PC-3 (cell line): ENCODE results near the gene WDR76. TPM values are rescaled to one million over a fixed set of nuclear protein-coding genes. Genes with fewer than 3 reads are reported as not detected.
A peak's percentile ranks its signal among the peaks of the same experiment; 100 is the strongest.

Source experiments
- ATAC-seq: fragments of 200-7000 bp; cut with Tn5 transposase; 2 replicates; pipeline ENCODE4 v1.9.1; 2020; ENCODE audit warnings: mild to moderate bottlenecking, moderate library complexity
- BruUV-seq: library from RNA; stranded (reverse); fragments of 400-500 nt; replicated peaks from 2 replicates; lab custom pipeline; 2021; lab: Mats Ljungman, UMichigan
- CTCF ChIA-PET: fragments of 300-600 bp; sonication (Branson Sonifier 250); formaldehyde crosslinking; loops from one replicate; lab custom pipeline; 2022; ENCODE audit warnings: antibody characterized with exemption; lab: Charles Lee
- POLR2A ChIA-PET: fragments of 300-600 bp; sonication (Branson Sonifier 250); formaldehyde crosslinking; loops from one replicate; lab custom pipeline; 2022; ENCODE audit warnings: antibody characterized with exemption; ENCODE audit not compliant: unreplicated experiment; lab: Charles Lee
- DNase-seq: peaks from one replicate; pipeline ENCODE4 v3.0.0-alpha.2; 2015
- H2AFZ ChIP-seq: fragments of 300-600 bp; sonication (generic); 2 replicates; pipeline ENCODE4 v1.6.0; 2016; ENCODE audit warnings: antibody characterized with exemption, low read length
- H3F3A ChIP-seq: fragments of 300-600 bp; sonication (generic); one replicate; pipeline ENCODE4 v1.6.0; 2017; ENCODE audit warnings: antibody characterized with exemption, low read length, control low read depth, mild to moderate bottlenecking; ENCODE audit not compliant: unreplicated experiment
- H3K27ac ChIP-seq: fragments of 300-600 bp; sonication (generic); 2 replicates; pipeline ENCODE4 v1.5.1; 2016; ENCODE audit warnings: mild to moderate bottlenecking, low read length
- H3K27me3 ChIP-seq: fragments of 300-600 bp; sonication (generic); 2 replicates; pipeline ENCODE4 v1.6.1; 2016; ENCODE audit warnings: low read length, mixed read lengths
- H3K36me3 ChIP-seq: fragments of 300-600 bp; sonication (generic); 2 replicates; pipeline ENCODE4 v1.6.1; 2016; ENCODE audit warnings: low read depth, mixed run types, low read length, mixed read lengths
- H3K4me1 ChIP-seq: fragments of 300-600 bp; sonication (generic); 2 replicates; pipeline ENCODE4 v1.5.1; 2016; ENCODE audit warnings: low read length; ENCODE audit not compliant: insufficient read depth
- H3K4me2 ChIP-seq: fragments of 300-600 bp; sonication (generic); 2 replicates; pipeline ENCODE4 v1.6.0; 2016; ENCODE audit warnings: low read length
- H3K4me3 ChIP-seq: fragments of 300-600 bp; sonication (generic); 2 replicates; pipeline ENCODE4 v1.5.1; 2016; ENCODE audit warnings: mild to moderate bottlenecking, low read length, mixed read lengths
- H3K79me2 ChIP-seq: fragments of 300-600 bp; sonication (generic); 2 replicates; pipeline ENCODE4 v1.6.1; 2017; ENCODE audit warnings: low read length, mixed read lengths
- H3K9ac ChIP-seq: fragments of 300-600 bp; sonication (generic); 2 replicates; pipeline ENCODE4 v1.6.0; 2016; ENCODE audit warnings: mild to moderate bottlenecking, low read length
- H3K9me2 ChIP-seq: fragments of 300-600 bp; sonication (generic); replicated peaks from 2 replicates; pipeline ENCODE4 v1.6.1; 2016; ENCODE audit warnings: mixed run types, low read length, mixed read lengths
- H3K9me3 ChIP-seq: fragments of 300-600 bp; sonication (generic); 2 replicates; pipeline ENCODE4 v1.6.1; 2016; ENCODE audit warnings: low read length, mixed read lengths
- H4K20me1 ChIP-seq: fragments of 300-600 bp; sonication (generic); 2 replicates; pipeline ENCODE4 v1.6.1; 2016; ENCODE audit warnings: low read length, mixed read lengths
- EZH2 ChIP-seq: fragments of 300-600 bp; sonication (generic); IDR thresholded peaks from one replicate; pipeline ENCODE4 v1.6.1; 2017; ENCODE audit warnings: antibody characterized with exemption, mild to moderate bottlenecking, low read length; ENCODE audit not compliant: unreplicated experiment
- EZH2phosphoT487 ChIP-seq: fragments of 300-600 bp; sonication (generic); IDR thresholded peaks from 2 replicates; pipeline ENCODE4 v1.6.1; 2018; ENCODE audit warnings: mild to moderate bottlenecking, antibody characterized with exemption, low read length, borderline replicate concordance
- intact Hi-C: fragments of 100-400 bp; cut with micrococcal nuclease; formaldehyde crosslinking; loops from 2 replicates; pipeline ENCODE4 v1.9.0; 2023
- total RNA-seq: library from RNA; depleted of rRNA; stranded (reverse); fragments of >200 nt; gene quantifications from 2 replicates; pipeline ENCODE4 v1.2.3, GENCODE V29; 2014
- TF ChIP-seq, protein P1 (sequence below): fragments of 300-600 bp; sonication (generic); conservative IDR thresholded peaks from 2 replicates; pipeline ENCODE4 v1.5.1; 2017; ENCODE audit warnings: antibody characterized with exemption, low read depth, mild to moderate bottlenecking, low read length

The WDR76 gene
- total RNA-seq, 1 experiment from 2014 or later = 29.0 TPM

DNA sequence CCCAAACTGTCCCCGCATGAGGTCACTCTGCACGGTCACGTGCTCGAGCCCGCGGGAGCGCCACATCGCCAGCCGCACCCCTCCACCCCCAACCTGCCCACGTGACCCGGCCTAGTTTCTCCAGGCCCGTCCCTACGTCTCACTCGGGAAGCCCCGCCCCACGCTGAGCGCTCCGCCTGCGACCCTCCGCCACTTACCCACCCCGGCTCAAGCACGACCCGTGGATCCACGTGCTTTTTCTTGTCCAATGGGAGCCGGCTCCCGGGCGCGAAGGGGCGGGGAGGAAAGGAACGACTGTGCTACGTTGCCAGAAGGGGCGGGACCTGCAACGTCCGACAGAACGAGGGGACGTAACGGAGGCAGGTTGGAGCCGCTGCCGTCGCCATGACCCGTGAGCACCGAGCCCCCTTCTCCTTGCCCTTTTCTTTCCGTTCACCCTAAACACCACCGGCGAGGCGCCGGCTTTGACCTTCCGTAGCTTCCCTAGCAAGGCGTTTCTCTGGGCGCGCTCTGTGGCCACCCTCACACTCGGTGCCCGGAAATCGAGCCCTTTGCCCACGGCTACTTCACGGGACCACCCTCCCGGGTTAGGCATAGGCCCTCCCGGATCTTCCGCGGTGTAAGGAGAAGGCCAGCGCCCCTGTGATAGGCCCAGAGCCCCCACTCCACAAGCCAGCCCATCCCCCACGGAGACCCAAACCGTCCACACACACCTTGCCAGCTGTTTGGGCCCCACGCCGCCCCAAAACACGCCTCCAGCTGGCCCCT lies 34.6 kb upstream of the WDR76 start, which contains the start of gene SERF2:
Gene SERF2 (plus strand): TSS at position 328 of the 768 bp plus-strand sequence. CDS start 57 bp downstream, at position 385.
- H3F3A ChIP-seq = no peaks in the 10 kb centered on the region
- peaks cover 30% of the 10 kb centered on the region for H3K36me3 ChIP-seq
- peak; percentile 96 for ATAC-seq
- peak within 1 kb of the TSS; percentile 81 for H2AFZ ChIP-seq
- H3K4me3 ChIP-seq = peak within 1 kb of the TSS; percentile 96
- POLR2A ChIA-PET = interaction anchor here (0.6 kb wide), 1 partner anchor 15 kb away, joined by 3 read pairs; no protein-coding TSS in a partner anchor
- H3K4me2 ChIP-seq = peak within 1 kb of the TSS; percentile 90
- peaks cover 36% of the 10 kb centered on the region for H3K4me1 ChIP-seq
- CTCF ChIA-PET = no interaction called here
- TF ChIP-seq, protein P1, sequence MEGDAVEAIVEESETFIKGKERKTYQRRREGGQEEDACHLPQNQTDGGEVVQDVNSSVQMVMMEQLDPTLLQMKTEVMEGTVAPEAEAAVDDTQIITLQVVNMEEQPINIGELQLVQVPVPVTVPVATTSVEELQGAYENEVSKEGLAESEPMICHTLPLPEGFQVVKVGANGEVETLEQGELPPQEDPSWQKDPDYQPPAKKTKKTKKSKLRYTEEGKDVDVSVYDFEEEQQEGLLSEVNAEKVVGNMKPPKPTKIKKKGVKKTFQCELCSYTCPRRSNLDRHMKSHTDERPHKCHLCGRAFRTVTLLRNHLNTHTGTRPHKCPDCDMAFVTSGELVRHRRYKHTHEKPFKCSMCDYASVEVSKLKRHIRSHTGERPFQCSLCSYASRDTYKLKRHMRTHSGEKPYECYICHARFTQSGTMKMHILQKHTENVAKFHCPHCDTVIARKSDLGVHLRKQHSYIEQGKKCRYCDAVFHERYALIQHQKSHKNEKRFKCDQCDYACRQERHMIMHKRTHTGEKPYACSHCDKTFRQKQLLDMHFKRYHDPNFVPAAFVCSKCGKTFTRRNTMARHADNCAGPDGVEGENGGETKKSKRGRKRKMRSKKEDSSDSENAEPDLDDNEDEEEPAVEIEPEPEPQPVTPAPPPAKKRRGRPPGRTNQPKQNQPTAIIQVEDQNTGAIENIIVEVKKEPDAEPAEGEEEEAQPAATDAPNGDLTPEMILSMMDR = no peak
- TF ChIP-seq EZH2 = no peak
- no peak for TF ChIP-seq EZH2phosphoT487
- no peaks in the 10 kb centered on the region for H3K27me3 ChIP-seq
- BruUV-seq = TSS peak; percentile 67
- intact Hi-C loops = loop anchor here (2.0 kb wide), 1 partner anchor 15 kb away; the partner anchor contains the start of gene ELL3
- no peaks in the 10 kb centered on the region for H3K9me3 ChIP-seq
- H3K9me2 ChIP-seq = no peaks in the 10 kb centered on the region
- H4K20me1 ChIP-seq = peaks cover 5% of the 10 kb centered on the region; the same call in 1 of the 2 replicates
- peaks cover 35% of the 10 kb centered on the region for H3K79me2 ChIP-seq
- peak within 1 kb of the TSS; percentile 99 for H3K9ac ChIP-seq
- H3K27ac ChIP-seq = peak within 1 kb of the TSS; percentile 74
- DNase-seq = peak; percentile 99

DNA sequence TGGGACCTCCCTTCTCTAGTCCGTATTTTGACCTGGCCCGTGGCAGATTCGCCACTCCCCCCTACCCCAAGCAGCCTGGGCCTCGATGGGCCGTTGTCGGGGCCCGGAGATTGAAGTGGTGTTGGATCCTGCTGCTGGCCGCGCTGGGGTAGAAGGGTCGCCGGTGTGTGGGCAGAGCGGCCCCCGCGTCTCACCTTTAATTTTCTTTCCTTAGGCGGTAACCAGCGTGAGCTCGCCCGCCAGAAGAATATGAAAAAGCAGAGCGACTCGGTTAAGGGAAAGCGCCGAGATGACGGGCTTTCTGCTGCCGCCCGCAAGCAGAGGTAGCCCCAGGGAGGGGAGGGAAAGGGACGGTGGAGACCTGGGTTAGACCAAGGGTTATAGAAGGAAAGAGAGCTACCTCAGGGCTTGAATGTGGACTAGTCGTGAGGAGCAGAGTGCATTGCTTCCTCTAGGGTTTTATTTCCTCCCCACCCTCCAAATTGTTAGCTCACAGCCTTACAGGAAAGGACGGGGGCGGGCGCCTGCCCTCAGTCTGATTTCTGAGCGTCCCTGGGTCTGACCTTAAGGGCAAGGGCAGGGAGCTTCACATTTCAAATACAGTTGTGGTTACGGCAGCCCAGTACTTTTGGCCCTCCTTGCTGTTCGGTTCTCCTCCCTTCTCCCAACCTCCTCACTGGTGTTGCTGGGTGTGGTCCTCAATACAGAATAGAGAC lies 33.9 kb upstream of the WDR76 start:
- ATAC-seq = no peak
- CTCF ChIA-PET = no interaction called here
- peak overlapping the region; percentile 73 for H2AFZ ChIP-seq

More for the DNA sequence above, 33.9 kb upstream of the WDR76 start:
- no peak for TF ChIP-seq EZH2phosphoT487
- TF ChIP-seq, protein P1 = no peak
- no peak for TF ChIP-seq EZH2
- Histone ChIP-seq H3K4me1 (peaks cover 41% of the 10 kb centered on the region), H3F3A (peaks cover 4% of the 10 kb centered on the region), H3K79me2 (peaks cover 35% of the 10 kb centered on the region), H3K36me3 (peaks cover 30% of the 10 kb centered on the region), H3K27ac (peak overlapping the region; percentile 74), H3K4me2 (peak overlapping the region; percentile 90), H3K4me3 (peak overlapping the region; percentile 96), H3K9ac (peak overlapping the region; percentile 99), H3K9me2 (no peaks in the 10 kb centered on the region), H3K9me3 (no peaks in the 10 kb centered on the region), H3K27me3 (no peaks in the 10 kb centered on the region), H4K20me1 (peaks cover 5% of the 10 kb centered on the region; the same call in 1 of the 2 replicates)
- POLR2A ChIA-PET = interaction anchor here (0.6 kb wide), 1 partner anchor 16 kb away, joined by 3 read pairs; no protein-coding TSS in a partner anchor
- DNase-seq = peak; percentile 20
- intact Hi-C loops = loop anchor here (2.0 kb wide), 1 partner anchor 16 kb away; the partner anchor contains the start of gene ELL3
- BruUV-seq = TSS peak; percentile 65
